CD4-positive, alpha-beta T cell treated with Interleukin-15 for 4 hours (primary cell): ENCODE results near the gene PROSER3.
"Not testable (repeated sequence)": the region's sequence is repeated elsewhere in the genome, so short reads cannot be mapped to it uniquely, and the experiment has no call there.

Experiments used
- DNase-seq: peaks from one replicate; pipeline ENCODE4 v3.0.0-alpha.2; 2020; ENCODE audit warnings: low spot score

The PROSER3 gene

GRCh38 chr19:35722897-35723296 is 35.1 kb upstream of the PROSER3 start:
- no peak for DNase-seq

- no peak for DNase-seq
Observed at GRCh38 chr19:35723671-35724070, 34.3 kb upstream of the PROSER3 start.

GRCh38 chr19:35724132-35724531 is 33.8 kb upstream of the PROSER3 start:
- DNase-seq = not testable (repeated sequence)

GRCh38 chr19:35724560-35724959 is 33.4 kb upstream of the PROSER3 start:
- DNase-seq = no peak

GRCh38 chr19:35725216-35725861 is 32.6 kb upstream of the PROSER3 start:
- no peak for DNase-seq

GRCh38 chr19:35727053-35727955 is 30.7 kb upstream of the PROSER3 start:
- DNase-seq = no peak

GRCh38 chr19:35727956-35728706 is 29.8 kb upstream of the PROSER3 start:
- DNase-seq = no peak

GRCh38 chr19:35729021-35729420 is 29.0 kb upstream of the PROSER3 start:
- DNase-seq = no peak

- no peak for DNase-seq
Observed at GRCh38 chr19:35729763-35730162, 28.2 kb upstream of the PROSER3 start.

GRCh38 chr19:35730326-35730725 is 27.6 kb upstream of the PROSER3 start:
- no peak for DNase-seq

GRCh38 chr19:35731353-35731752 is 26.6 kb upstream of the PROSER3 start:
- DNase-seq = no peak

GRCh38 chr19:35731779-35732405 is 26.1 kb upstream of the PROSER3 start:
- no peak for DNase-seq

- DNase-seq = no peak
Observed at GRCh38 chr19:35732540-35733179, 25.3 kb upstream of the PROSER3 start.

- no peak for DNase-seq
Observed at GRCh38 chr19:35733180-35734125, 24.5 kb upstream of the PROSER3 start.

- no peak for DNase-seq
Observed at GRCh38 chr19:35734273-35734672, 23.7 kb upstream of the PROSER3 start.

GRCh38 chr19:35734889-35735288 is 23.1 kb upstream of the PROSER3 start:
- no peak for DNase-seq

- no peak for DNase-seq
Observed at GRCh38 chr19:35736913-35737886, 20.8 kb upstream of the PROSER3 start.

GRCh38 chr19:35738021-35738886 is 19.7 kb upstream of the PROSER3 start:
- no peak for DNase-seq
